Amniotic epithelial cell (primary cell): ENCODE results near the gene ABHD17B.
"Not testable (repeated sequence)": the region's sequence is repeated elsewhere in the genome, so short reads cannot be mapped to it uniquely, and the experiment has no call there.

Experiments used
- DNase-seq: peaks from one replicate; pipeline ENCODE4 v3.0.0-alpha.2; 2010; ENCODE audit warnings: low read depth

The ABHD17B gene

DNA sequence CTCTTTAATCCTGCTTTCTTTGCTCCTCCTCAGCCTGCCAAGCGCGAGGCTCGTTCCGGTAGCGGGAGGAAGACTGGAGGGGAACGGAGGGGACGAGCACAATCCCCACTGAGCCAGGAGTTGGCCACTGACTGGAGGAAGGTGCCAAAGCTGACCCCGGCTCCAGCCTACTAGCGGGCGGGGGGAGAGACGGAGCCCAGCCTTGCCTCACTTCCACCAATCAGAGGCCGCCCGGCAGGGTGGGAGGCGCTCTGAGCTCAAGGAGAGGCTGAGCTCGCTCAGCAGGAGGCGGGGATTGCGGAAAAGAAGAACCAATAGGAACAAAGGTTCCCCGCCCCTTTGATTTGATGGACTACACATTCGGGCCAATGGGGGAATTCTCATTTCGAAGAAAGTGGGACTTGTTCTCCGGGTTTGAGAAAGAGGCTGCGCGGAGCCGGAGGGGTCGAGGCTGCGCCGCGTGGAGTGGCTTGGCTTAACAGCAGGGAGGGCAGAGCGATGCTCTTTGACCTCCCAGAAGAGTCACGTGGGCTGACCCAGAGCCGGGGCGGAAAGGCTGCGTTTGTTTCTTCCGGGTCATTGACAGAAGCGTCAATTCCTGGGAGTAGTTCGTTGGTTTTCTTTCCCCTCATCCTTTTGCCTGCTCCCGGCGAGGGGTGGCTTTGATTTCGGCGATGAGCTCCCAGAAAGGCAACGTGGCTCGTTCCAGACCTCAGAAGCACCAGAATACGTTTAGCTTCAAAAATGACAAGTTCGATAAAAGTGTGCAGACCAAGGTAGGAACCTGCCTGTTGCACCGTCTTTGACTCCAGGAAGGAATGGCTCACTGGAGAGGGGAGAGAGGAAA lies at the start of gene ABHD17B, which contains the start of gene C9orf85:
Gene ABHD17B, minus strand, starts transcription at position 133 of the 847 bp plus-strand sequence. CDS start 36,113 bp downstream, outside the sequence.
Gene C9orf85, plus strand, starts transcription at position 579 of the 847 bp plus-strand sequence. Its CDS starts 96 bp downstream, at position 675.
- DNase-seq, result peak; percentile 99

DNA sequence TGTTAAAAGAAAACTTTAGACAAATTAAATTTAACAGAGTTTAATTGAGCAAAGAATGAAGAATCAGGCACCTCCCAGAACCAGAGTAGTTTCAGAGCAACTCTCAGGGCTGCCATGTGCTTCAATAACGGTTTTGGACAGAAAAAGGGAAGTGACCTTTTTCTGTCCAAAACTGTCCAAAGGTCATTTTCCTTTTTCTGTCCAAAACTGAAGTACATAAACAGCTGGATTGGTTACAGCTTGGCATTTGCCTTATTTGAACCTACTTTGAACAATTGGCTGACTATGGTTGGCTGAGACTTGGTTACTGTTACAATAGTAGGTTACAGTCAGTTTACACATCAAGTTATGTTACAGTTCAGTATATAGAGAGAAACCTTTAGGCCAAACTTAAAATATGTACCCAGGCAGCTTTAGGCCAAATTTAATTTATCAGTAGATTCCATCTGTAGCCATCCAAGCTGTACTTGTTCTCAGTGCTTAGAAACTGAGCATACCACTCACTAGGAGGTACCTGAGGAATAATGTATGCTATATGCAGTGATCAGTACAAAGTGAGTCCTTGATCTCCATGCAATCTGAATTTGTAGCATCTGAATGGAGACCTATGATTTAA lies 44.4 kb upstream of the ABHD17B start:
- no peak for DNase-seq

DNA sequence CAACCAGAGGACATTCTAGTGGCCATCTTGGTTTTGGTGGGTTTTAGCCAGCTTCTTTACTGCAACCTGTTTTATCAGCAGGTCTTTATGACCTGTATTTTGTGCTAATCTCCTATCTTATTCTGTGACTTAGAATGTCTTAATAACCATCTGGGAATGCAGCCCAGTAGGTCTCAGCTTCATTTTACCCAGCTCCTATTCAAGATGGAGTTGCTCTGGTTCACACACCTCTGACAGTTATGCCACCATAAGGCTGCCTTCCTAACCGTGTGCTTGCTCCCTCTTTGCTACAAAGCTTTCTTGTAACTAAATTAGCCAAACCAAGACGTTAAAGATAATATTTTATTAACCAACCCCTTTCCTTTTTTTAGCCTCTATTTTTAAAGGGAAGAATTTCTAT lies 43.7 kb upstream of the ABHD17B start:
- not testable (repeated sequence) for DNase-seq

DNA sequence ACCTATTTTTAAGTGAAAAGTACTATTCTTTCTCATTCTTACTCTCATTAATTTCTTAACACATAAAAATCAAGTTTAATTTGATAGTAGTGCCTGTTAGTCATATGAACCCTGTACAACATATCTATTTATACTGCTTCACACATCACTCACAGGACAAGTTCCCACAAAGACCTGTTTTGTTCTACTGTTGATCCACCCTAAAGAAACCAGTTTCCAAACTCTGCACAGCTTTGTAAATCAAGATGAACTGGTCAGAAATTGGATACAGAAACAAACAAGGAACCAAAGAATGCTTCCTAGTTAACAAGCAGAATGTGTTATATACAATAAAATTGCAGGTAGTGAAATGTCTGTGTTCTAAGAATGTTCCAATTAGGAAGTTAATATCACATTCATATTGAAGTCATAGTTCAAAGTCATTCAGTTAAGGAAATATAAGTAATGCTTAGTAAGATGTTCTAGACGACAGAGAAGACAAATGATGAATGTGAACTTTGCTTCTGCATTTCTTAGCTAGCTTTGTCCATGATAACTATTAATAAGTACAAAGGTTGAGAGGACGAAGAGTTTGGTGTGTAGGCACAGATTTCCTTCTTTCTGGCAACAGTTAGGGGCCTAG lies 33.9 kb upstream of the ABHD17B start:
- DNase-seq, result peak; percentile 21

DNA sequence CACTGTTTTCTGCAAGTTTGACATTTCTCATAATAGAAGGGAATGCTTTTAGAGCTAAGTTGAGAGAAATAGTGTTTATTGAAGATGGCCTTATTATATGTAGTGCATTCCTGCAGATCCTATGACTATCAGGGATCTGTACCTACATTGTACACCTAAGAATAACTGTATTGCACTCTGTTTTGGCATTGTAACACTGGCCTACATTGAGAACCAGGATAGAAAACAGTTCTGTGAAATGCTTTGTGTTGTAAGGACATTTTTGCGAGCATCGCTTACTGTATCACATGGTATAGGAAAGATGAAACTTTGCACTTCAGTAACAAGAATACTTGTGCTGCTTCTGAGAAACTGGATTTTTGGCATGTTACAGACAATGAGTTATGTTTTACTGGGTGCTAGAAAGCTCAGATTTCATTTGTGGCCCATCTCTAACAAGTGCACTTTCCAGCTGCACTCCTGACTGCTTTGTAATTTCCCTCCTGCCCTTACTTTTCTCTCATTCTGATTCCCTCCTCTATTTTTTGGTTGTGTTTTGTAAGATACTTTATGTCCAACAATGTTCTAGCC lies 31.1 kb upstream of the ABHD17B start:
- no peak for DNase-seq

DNA sequence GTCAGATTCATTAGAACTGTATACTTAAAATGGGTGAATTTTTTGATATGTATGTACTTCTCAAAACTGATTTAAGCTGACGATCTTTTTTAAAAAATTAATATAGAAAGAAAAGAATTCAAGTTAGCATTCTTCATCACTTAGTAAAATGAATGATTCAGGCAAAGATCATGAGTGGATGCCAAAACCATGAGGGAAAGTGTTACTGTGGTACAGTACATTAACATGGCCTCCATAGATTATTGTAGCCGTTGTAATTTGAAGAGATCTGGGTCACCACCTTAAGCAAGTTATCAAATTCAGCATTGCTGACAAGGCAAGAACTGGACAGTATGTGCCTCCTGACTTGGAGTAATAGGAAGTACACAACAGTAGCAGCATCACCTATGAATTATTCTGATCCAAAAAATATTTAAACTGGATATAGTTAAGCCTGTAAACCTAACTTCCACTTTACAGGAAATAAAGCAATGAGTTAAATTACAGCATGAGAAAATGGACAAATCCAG lies 30.1 kb upstream of the ABHD17B start:
- peak; percentile 45 for DNase-seq

DNA sequence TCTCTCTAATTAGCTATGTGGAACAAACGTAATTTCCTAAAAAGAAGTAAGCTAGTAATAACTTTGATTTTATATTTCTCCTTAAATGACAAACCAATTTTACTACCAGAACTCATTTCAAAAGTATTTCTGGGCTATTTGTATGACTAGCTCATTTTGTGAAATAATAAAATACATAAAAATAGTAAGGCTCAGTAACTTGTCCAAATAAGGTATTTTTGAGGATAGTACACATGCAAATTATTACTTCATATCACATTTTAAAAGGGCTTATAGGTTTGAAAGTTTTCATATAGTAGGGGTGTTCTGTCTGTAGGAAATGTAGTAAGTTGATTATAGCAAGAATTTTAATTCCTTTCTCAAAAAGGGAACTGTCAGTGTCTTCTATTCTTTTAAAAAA lies 26.9 kb upstream of the ABHD17B start:
- DNase-seq, result no peak

DNA sequence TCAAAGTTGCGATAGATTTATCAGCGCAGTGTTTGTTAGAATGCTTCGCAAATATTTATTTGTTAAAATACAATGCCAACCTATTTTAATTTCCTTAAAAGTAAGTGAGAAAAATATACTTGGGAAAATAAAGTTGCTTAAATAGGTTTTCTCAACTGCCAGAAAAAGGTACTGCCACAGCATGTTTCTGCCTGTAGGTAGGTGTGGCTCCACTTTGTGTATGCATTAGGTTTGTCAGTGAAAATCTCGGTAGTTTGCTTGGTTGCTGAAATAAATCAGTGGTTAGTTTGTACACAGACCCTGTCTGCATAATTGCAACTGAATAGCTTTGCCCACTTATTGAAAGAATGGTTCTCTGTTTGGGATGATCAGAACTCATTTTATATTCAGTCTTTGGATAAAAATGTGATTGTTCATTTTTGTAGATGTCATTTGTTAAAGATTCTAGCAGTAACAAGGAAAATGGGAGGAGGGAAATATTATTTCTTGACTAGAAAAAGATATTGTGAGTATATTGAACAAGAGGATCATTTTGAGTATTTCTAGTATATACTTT lies 26.2 kb upstream of the ABHD17B start:
- no peak for DNase-seq

DNA sequence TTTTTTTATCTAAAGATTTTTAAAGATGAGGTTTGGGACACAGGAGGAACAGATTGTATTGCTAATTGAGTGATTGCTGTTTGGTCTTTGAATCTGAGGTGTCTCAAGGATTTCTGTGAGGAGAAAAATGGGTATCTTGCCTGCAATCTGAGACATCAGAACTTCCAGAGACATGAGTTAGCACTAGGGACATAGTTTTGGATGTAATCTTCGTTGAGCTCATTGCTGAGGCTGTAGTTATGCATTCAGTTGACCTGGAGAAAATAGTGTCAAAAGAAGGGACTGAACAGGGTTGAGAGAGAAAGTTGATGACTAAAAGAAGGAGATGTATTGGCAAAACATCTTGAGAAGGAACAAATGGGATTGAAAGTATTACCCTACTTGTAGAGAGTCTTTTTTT lies 25.1 kb upstream of the ABHD17B start:
- no peak for DNase-seq

DNA sequence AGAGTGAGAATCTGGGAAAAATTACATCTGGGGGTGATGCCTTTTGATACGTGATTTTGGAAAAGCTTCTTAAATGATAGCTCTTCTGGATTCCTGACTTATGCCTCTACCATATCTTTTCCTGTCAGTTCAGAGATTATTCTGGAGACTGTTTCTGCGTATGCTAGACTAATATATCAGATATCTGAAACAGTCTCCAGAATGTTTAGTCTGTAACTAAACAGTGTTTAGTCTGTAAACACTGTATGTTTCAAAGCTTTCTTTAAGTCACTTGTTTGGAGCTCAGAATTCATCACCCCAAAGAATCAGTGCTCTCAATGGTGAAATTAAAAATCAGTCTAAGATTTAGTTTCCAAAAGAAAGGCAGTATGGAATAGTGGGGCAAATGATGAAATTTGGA lies 20.2 kb upstream of the ABHD17B start:
- peak; percentile 21 for DNase-seq

DNA sequence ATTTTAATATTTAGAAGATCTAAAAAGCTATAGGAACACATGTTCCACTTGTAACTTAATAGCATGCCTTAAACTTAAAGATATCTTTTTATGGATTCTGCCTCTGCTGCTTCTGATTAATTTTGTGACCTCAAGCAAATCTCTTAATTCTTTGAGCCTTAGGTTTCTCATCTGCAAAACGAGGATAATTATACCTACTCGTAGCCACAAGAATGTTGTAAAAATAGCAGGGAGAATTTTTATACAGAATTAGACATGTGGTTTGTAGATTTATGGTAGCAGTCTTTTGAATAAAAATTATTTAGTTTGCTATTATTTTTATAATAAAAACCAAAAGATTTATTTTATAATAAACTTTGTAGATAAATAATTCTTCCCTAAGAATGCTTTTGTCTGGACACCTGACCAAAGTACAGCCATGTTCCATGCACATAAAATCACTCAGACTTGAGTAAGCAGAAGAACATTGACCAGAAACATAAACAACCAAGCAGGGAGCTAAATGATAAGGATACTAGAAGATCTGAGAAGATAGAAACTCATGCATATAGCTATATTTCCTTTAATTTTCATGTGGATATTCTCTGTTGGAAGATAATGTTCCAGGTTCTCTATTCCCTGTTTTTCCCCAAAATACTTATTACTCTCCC lies 18.9 kb upstream of the ABHD17B start:
- peak; percentile 55 for DNase-seq

DNA sequence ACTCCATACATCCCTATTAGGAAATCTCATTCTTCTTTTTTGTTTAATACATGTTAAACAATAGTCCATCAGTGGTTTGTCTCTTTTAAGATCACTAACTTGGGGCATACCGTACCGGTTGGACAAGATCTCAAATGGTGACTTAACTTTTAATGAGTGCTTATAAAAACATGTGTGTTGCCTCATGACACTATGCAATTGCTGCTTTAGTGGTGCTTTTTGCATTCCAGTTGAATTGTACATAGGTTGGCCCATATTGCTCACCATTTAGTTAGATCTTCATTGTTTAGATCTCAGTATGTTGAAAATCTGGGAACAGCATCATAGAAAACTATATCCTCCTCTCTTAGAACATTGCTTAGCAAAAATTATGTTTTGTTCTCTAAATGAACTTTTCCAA lies 18.2 kb upstream of the ABHD17B start:
- peak; percentile 39 for DNase-seq

DNA sequence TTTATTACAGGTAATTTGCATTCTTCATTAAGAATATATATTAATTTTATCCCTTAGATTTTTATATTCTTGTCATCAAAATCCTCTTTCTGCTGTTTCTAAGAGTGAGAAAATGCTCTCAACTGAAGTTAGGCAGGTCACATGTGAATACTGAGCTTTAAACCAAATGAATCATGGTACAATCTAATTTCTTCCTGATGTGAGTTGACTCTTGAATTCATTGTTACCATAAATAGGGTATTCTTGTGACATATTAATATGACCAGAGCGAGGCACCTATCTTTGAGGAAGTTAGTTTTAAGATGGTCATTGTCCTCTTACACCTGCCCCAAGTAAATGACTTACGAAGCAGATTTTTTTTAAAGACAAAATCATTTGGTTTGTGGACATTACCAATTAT lies 17.8 kb upstream of the ABHD17B start:
- no peak for DNase-seq

DNA sequence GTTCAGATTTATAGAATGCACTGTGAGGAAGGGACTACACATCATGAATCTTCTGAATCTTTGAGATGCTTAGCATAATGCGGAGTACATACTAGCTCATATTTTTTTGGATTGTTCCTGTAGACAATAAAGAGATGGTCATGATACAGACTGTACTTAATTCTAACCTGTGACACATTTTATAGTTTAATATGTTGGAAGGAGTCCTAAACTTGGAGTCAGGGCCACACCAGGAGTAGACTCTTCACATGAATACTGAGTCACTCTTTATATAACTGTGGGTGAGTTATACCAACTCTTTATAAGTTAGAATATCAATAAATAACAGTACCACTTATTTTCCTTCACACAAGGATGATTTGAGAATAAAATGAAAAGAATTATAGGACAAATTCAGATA lies 17.4 kb upstream of the ABHD17B start:
- DNase-seq, result no peak

DNA sequence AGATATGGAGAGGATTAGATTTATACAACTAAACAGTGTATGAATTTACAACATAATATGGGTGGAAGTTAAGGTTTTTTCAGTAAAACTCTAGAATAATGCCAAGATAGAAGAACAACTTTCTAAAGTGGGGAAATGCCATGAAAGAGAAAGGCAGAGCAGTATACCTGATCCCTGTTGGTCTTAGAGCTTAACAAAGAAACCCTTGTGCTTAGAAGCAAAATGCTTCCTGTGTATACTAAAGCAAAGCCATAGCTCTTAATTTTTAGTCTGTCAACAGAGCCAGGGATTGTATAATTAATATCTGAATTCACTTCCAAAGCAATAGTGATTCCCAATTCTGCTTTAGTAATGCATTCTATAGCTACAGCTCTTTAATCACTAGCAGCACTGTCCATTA lies 14.8 kb upstream of the ABHD17B start:
- no peak for DNase-seq

DNA sequence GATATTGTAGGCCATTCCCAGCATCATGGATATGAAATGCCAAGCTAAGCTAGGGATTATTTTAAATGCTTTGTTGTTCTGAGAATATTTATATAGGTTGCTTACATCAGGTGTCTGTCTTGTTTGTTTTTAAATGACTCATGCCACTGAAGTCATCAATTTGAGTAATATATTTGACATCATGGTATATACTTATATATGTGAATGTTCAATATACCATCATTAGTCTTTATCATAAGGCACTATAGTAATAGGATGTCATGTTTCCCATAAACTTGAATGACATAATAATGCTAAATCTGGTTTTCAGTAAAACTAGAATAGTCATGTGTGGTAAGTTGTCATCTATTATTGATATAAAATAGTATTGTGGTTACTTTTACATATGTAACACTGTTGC lies 13.6 kb upstream of the ABHD17B start:
- DNase-seq, result no peak

DNA sequence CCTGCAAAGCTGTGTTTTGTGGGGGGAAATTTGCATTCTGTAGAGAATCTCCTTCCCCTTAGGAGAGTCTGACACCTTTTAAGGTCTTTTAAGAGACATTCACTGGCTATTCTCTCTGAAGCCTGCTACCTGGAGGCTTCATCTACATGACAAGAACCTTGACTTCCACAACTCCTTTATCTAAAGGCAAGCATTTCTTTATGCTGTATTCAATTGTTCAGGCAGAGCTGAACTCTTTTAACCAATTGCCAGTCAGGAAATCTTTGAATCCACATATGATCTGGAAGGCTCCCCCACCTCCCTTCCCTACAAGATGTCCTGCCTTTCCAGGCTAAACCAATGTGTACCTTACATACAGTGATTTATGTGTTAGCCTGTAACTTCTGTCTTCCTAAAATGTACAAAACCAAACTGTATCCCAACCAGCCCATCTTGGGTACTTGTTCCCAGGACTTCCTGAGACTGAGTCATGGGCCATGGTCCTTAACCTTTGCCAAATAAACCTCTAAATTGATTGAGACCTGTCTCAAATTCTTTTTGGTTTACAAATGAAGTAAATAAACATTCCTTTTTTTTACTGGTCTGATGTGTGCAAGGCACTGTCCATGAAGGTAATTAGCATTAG lies 10.3 kb upstream of the ABHD17B start:
- no peak for DNase-seq

DNA sequence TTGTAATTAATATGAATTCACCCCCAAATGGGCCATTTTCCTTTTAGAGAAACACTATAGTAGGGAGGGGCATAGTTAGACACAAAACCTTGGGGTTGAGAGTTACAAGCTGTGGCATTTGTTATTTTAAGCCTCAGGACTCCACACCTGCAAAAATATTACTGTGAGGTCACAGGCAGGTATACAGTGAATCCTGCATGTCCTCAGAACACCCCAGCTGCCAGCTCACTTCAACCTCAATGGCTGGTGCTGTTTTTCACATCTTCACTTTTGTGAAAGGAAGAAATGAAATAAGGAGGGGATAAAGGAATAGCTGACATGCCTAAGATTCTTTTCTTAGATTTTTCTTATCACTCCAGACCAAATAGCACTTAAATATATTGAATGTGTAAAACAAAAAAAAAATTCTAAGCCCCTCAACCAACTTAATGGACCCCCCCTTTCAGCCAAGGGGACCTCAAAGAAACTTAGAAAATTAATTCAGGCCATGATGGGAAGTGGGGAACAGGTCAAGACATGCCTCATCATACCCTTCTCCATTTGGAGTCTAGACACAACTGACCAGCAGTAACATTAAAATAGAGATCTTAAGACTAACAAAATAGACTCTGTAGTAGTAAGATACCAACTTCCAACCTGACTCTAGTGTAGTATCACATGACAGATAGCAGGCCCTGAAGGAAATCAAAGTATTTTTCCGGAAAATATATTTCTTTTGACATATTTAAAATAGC lies 9.6 kb upstream of the ABHD17B start:
- no peak for DNase-seq

DNA sequence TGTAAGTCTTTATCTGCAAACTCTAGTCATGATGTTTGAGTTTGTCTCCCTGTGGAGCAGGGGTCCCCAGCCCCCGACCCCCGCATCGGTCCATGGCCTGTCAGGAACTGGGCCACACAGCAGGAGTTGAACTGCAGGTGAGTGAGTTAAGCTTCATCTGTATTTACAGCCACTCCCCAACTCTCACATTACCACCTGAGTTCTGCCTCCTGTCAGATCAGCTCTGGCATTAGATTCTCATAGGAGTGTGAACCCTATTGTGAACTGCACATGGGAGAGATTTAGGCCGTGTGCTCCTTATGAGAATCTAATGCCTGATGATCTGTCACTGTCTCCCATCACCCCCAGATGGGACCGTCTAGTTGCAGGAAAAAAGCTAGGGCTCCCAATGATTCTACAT lies 7.4 kb upstream of the ABHD17B start:
- DNase-seq, result no peak

DNA sequence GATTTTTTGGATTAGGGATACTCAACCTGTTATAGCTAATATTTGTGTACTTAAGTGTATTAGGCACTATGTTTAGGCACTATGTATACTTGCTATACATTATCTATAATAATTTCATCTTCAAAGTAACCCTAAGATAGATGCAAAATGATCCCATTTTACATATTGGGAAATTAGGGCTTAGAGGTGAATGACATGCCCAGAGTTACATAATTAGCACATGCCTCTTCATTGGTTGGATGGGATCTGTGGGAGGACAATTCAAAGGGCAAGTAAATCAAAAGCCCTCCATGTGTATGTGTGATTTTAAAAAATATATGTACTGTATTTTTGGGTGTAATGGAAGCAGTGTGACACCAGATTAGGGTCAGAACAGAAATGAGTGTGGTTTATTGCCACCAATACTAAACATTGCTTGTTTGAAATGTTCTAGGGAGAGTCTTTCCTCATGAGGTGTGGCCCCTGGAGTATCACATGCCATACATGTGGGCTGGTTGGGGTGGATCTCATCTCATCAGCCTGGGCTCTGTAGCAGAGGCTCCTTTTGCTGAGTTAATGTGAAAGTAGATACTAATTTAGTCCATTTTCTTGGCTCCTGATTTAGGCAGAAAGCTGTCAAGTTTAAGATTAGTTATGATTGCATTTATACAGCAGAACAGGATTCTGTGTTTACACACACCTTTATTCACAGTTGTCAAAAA lies 6.0 kb upstream of the ABHD17B start:
- no peak for DNase-seq
